Measurements from ENCODE around the gene FASTKD3. TPM values are rescaled to one million over a fixed set of nuclear protein-coding genes. Genes with fewer than 3 reads are reported as not detected.
A peak's percentile ranks its signal among the peaks of the same experiment; 100 is the strongest.

The FASTKD3 gene
- total and polyA plus RNA-seq, 2 donors (not counting 3 experiments of a cell fraction or from before 2014, with no cell fraction given) = 5.5 to 9.6 TPM

DNA sequence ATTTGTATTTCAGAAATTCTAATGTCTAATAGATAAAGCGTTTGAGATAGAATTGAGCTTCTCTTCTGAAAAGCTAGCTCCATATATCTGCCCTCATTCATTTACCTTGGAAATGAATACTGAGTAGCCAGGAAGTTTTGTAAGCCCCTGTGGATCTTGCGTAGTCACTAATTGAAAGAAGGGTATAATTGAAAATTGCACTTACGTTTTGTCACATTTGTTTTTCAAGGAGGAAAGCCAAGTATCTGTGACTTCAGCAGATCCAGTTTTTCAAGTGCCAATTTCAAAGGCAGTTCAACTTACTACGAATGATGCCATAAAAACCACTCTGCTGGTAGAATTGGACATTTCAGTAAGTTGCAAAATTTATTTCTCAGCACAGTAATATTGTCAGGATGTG, 14.1 kb upstream of the FASTKD3 start:
- peaks cover 18 to 25% of the 10 kb centered on the region in 2 experiments for H3K36me3 ChIP-seq (ENCODE audit: control insufficient read depth in 2 of 2, extremely low read depth in 1 of 2, insufficient read depth in 2 of 2, low read length in 2 of 2)

More for the DNA sequence above, 14.1 kb upstream of the FASTKD3 start:
- H3K27me3 ChIP-seq (ENCODE audit: control insufficient read depth in 2 of 2, insufficient read depth in 2 of 2, low read length in 2 of 2) = no peaks in the 10 kb centered on the region
- intact Hi-C loops (cut with micrococcal nuclease) = no loop called here
- dilution Hi-C loops (cut with MboI; ENCODE audit: extremely low pct_ligation_motif_present, low sequenced_read_pairs) = no loop called here
- H2AFZ ChIP-seq (ENCODE audit: low read depth, low read length) = no peak overlapping the region
- H3K27ac ChIP-seq (ENCODE audit: insufficient read depth, low read depth, low read length) = no peak overlapping the region
- CTCF ChIA-PET = interaction anchor here (2.2 kb wide), 1 partner anchor 14 kb away, joined by 5 read pairs; no protein-coding TSS in a partner anchor
- no peaks in the 10 kb centered on the region for H3K9me1 ChIP-seq (replicated peaks; ENCODE audit: control insufficient read depth, extremely low read depth, insufficient read depth, low read length)
- DNase-seq (ENCODE audit: low read depth, low spot score) = no peak
- no peaks in the 10 kb centered on the region for H3K4me1 ChIP-seq (ENCODE audit: control insufficient read depth, extremely low read depth, insufficient read depth, low read length)
- H3K4me2 ChIP-seq (ENCODE audit: insufficient read depth, low read length) = no peak overlapping the region
- H3K4me3 ChIP-seq (replicated peaks in 1 of 3; ENCODE audit: insufficient read depth in 1 of 3, low read depth in 1 of 3, low read length in 3 of 3) = no peak overlapping the region
- POLR2A ChIA-PET = no interaction called here
- TF ChIP-seq FOS (IDR thresholded peaks at IDR 0.05; ENCODE audit: borderline replicate concordance, insufficient read depth, low read length) (no peak), GATA2 (IDR thresholded peaks at IDR 0.05; ENCODE audit: insufficient read depth, insufficient read length, low read depth, low read length) (no peak), POLR2AphosphoS5 (IDR thresholded peaks at IDR 0.05; ENCODE audit: insufficient read depth, low read depth, low read length) (no peak), POLR2A (IDR thresholded peaks at IDR 0.05; ENCODE audit: low read depth, low read length) (no peak), JUN (IDR thresholded peaks at IDR 0.05; ENCODE audit: borderline replicate concordance, insufficient read depth, insufficient read length, low read depth) (no peak)
- TF ChIP-seq, protein P1, sequence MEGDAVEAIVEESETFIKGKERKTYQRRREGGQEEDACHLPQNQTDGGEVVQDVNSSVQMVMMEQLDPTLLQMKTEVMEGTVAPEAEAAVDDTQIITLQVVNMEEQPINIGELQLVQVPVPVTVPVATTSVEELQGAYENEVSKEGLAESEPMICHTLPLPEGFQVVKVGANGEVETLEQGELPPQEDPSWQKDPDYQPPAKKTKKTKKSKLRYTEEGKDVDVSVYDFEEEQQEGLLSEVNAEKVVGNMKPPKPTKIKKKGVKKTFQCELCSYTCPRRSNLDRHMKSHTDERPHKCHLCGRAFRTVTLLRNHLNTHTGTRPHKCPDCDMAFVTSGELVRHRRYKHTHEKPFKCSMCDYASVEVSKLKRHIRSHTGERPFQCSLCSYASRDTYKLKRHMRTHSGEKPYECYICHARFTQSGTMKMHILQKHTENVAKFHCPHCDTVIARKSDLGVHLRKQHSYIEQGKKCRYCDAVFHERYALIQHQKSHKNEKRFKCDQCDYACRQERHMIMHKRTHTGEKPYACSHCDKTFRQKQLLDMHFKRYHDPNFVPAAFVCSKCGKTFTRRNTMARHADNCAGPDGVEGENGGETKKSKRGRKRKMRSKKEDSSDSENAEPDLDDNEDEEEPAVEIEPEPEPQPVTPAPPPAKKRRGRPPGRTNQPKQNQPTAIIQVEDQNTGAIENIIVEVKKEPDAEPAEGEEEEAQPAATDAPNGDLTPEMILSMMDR (IDR thresholded peaks at IDR 0.05; ENCODE audit: extremely low read depth in 1 of 2, insufficient read depth in 1 of 2, low read depth in 1 of 2, low read length in 2 of 2) = no peak
- TF ChIP-seq, protein P2, sequence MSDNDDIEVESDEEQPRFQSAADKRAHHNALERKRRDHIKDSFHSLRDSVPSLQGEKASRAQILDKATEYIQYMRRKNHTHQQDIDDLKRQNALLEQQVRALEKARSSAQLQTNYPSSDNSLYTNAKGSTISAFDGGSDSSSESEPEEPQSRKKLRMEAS (IDR thresholded peaks at IDR 0.05; ENCODE audit: insufficient read depth, insufficient read length) = no peak
- H3K79me2 ChIP-seq (ENCODE audit: control insufficient read depth, insufficient read depth, low read length) = no peaks in the 10 kb centered on the region
- H3K9ac ChIP-seq (replicated peaks; ENCODE audit: extremely low read depth, insufficient read depth, low read length) = no peak overlapping the region
- no peaks in the 10 kb centered on the region for H3K9me3 ChIP-seq (replicated peaks; ENCODE audit: control insufficient read depth, insufficient read depth, low read length)
- peak; percentile 38 for FAIRE-seq
- no peaks in the 10 kb centered on the region for H4K20me1 ChIP-seq (replicated peaks; ENCODE audit: control insufficient read depth, extremely low read depth, insufficient read depth, low read length)
- no TSS peak for BruUV-seq (replicated peaks)
